RKO (cell line): Measurements from ENCODE around the gene TMEM151A.
"Not testable (repeated sequence)": the region's sequence is repeated elsewhere in the genome, so short reads cannot be mapped to it uniquely, and the experiment has no call there.

Experiments used
- DNase-seq: peaks from one replicate; pipeline ENCODE4 v3.0.0-alpha.2; 2016; ENCODE audit warnings: low spot score

Gene TMEM151A

DNA sequence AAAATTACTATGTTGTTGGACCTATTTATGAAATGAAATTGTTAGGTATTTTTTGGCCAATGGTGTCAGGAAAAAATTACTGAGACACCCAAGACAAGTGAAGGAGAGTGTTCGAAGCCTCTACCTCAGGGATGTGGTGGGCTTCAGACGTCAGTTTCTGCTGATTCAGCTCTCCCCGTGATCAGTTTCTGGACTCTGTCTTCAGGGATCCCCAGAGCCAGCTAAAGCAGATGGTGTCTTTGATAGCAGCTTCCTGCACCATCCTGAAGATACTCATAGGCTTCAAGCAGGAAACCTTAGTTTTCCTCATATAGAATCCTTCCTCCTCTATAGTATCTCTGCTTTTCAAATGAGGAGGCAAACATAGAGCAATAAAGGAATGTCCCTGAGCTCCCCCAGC is 17.8 kb downstream of the TMEM151A start:
- DNase-seq: no peak

DNA sequence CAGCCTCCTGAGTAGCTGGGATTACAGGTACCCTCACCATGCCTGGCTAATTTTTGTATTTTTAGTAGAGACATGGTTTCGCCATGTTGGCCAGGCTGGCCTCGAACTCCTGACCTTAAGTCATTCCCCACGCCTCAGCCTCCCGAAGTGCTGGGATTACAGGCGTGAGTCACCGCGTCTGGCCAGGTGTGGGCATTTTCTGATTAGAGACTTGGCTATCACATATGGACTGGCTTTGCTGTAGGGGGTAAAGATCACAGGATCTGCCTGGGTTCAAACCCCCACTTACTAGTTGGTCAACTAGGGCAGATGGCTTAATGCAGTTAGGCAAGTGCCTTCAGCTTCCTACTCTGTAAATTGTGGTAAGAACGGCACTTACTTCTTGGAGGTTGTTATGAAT is 18.6 kb downstream of the TMEM151A start:
- DNase-seq: no peak

DNA sequence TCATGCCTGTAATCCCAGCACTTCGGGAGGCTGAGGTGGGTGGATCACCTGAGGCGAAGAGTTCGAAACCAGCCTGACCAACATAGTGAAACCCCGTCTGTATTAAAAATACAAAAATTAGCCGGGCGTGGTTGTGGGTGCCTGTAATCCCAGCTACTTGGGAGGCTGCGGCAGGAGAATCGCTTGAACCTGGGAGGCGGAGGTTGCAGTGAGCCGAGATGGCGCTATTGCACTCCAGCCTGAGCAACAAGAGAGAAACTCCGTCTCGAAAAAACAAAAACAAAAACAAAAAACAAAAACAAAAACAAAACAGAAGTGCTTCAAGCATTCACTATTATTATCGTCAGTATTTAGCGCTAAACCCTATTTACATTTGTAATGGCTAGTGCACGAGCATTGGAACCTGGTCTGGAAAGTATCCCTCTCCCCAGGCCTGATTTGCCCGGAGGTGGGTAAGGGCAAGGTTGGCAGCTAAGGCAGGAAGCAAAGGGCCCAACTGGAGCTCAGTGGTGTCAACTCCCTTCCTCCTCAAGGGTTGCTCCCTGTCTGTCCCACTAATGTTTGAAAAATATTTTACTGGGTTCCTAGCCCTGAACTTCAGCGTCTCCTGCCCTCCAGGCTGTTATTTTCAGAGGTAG is 19.2 kb downstream of the TMEM151A start:
- not testable (repeated sequence) for DNase-seq

DNA sequence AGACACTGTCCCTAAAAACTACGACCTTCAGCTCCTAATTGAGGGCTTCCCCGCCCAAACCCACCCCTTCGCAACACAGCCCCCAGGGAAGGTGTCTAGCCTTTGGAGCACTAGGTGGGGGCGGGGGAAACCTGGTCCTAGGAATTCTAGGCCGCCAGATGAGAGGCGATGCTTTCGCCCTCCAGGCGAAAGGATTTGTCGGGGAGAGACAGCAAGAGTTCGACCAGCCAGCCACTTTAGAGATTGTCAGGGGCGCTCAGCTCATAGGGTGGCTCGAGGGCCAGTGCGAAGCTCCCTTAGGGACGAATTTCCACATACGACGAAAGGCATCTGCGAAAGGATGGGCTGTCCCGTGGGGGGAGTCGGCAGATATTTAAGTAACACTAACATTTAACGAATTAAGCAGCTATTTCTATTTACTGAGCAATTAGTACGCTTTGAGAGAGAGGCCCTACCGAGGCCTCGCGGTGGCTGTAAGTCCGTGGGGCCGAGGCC is 19.8 kb downstream of the TMEM151A start:
- no peak for DNase-seq

DNA sequence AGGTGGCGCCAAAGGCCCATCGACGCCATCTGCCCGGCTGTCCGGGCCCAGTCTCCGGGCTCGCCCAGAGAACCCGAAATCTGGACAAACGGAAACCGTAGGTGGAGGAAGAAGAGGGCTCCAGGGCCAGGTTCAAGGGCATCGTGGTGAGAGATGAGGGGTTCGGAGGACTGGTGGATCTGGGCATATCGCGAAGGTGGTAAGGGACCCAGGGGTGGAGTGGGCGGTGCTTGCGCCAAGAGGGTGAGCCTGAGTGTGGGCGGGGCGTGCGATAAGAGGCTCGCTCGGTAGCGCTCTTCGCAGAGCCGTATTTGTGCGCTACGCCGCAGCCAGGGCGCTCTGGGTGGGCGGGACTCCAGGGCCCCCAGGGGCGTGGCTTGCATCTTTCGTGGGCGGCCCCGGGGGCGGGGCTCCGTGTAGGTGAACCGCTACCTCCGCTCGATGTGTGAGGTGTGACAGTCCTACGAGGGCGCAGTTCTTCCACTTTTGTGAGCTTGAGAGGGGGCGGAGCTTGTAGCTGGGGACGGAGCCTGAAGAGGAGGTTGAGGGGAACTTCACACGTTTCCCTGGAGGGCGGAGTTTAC is 20.4 kb downstream of the TMEM151A start:
- peak; percentile 93 for DNase-seq

DNA sequence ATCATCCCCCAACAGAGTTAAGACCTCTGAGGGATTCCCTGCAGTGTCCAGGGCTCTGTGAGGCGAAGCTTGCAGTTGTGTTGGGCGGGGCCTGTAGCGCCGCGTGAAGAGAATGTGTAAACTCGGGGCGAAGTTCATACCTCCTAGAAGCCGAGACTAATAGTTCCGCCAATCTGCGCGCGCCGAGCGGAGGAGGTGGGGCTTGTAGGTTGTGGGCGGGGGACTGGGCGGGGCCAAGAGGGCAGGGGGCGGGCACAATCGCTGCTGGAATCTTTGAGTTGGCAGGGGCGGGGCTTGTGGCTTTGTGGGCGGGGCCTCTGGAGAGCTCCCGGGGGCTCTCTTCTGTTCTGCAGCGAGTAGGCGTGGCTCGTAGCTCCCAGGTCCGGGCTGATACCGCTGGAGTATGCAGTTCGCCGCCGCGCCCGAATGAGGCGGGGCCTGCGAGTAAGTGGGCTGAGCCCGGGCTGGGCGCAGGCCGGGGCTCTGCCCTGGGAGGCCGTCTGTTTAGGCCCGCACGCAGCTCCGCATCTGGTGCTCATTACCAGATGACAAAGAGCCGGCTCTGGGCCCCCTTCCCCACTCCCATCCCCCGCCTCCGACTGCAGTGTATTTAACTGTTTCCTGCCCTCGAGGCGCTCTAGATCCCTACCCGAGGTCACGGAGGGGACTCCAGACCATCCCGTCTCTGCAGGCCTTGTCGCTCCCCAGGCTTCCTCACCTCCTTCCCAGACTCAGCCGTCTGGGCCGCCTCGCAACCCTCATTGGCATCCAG is 21.0 kb downstream of the TMEM151A start:
- DNase-seq: peak; percentile 97

DNA sequence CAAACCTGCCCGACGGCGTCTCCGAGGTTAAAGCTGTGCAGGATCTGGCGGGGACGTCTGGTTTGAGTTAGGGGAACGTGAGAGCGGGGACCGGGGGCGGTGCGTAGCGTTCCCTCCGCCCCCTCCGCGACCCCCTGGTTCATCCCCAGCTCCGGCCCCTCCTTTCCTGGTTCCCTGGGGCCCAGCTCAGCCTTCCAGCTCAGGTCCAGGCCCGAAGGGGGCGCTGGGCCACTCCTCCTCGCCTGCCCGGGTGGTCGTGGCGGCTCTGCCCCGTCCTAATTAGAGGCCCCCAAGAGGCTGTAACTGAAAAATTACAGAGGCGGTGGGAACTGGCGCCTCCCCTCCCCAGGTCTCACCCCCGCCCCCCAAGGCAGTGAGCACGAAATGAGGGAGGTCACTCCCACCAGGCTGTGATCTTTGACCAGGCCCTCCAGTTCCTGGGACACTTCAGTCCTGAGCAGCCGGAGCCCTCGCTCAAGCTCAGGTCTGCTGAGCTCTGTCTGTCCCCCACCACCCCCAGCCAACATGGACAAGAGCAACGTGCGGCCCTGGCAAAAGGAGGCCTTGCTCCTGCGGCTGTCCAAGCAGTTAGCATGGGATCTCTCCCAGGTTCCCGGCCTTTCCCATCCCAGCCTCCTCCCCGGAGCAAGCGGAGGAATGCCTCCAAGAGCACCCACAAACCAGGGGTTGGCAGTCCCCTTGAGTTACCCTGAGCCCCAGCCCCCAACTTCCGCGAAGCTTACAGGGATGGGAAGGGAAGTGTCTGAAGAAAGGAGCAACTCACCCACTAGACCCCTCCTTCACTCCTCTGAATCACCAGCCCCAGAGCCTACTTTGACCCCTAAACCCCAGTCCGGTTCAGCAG is 21.9 kb downstream of the TMEM151A start:
- DNase-seq: no peak

DNA sequence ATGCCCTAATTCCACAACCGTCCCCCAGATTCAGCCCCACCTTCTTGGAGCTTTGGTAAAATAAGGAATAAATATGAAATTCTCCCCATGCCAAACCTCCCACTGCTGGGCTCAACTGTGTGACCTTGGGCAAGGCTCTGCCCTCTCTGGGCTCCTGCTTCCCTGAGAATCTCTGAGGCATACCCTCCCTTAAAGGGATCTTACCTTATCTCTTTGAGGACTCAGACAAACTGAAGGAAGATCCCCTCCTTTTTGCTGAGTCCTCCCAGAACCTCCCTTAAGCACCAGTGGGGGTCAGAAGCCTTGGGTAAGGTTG is 22.4 kb downstream of the TMEM151A start:
- no peak for DNase-seq

DNA sequence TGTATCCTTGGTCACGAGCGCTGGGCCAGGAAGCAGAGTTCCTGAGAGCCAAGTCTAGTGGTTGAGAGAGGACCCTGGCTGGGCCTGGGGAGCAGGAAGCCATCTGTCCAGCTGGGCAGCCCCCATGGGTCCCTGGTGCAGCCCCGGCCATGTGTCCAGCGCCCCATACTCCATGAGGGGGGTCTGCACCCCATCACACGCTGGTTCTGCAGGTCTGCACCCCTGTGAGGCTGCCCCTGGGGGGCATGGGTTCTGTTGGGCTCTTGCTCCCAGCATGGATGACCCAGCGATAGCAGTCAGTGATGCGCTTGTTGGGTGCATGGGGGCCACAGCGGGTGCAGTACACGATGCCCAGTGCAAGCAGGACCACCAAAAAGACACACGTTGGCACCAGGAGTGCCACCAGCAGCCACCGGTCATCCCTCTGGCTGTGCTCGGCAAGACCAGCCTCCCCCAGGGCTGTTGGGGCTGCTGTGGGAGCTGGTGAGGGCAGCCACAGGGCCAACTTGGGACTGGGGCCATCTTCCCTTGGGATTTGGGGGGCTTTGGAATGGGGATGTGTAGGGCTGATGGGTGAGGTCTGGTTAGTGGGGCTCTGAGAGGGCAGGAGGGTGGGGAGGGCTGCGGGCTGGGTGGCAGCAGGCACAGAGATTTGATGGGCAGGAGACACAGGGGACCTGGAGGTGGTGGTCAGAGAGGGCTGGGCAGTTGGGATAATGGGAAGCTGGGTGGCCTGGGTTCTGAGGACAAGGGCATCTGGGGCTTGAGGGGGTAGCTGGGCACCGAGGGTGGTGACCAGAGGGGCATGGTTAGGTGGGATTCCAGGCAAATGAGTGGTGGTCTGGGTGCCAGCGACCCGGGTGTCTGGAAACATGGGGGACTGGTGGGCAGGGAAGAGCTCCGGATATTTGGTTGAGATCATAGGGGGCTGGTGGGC is 23.1 kb downstream of the TMEM151A start:
- no peak for DNase-seq

DNA sequence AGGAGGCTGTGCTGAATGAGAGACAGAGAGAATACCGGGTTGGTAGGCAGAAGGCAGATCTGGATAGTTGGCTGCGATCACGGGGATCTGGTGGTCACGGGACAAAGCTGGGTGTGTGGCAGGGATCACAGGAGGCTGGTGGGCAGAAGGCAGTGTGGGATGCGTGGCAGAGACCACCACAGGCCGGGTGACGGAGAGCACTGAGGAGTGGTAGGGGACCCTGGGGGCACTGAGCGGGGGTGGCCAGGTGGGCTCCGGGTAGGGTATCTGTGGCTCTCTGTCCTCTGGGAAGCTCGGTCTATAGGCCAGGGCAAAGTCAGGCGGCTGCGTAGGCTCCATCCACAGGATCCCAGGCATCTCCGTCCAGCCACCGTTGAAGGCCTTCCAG is 23.8 kb downstream of the TMEM151A start:
- DNase-seq: no peak

DNA sequence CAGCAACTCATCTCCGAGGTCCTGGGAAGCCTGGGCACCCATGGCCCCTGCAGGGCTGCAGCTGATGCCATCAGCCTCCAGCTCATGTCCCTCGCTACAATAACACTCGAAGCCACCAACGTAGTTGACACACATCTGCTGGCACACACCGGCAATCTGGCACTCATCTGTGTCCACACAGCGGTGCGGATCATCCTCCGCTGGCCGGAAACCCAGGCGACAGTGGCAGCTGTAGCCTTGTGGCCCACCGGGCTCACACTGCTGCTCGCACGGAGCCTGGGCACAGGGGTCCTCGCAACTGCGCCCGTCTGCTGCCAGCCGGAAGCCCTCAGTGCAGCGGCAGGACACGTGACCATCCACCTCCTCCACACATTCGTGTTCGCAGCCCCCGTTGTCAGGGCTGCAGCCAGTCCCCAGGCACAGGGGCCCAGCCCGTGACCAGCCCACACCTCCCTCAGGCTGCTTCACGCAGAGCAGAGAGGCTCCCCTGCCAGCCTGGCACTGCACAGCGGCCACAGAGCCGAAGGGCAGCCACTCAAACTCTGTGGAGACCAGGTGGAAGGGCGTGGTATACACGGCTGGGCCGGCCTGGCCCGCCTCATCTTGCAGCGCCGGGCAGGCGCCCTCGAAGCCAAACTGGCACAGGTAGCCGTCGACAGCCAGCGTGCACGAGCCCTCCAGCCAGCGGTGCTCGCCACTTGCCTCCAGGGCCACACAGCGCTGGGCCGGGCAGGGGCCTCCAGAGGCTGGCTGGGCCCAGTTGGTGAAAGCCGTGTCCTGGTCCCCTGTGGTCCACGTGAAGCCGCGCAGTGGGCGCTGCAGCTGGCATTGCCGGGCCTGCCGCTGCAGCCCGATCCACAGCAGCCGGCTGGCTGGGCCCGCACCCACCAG is 24.5 kb downstream of the TMEM151A start:
- no peak for DNase-seq

DNA sequence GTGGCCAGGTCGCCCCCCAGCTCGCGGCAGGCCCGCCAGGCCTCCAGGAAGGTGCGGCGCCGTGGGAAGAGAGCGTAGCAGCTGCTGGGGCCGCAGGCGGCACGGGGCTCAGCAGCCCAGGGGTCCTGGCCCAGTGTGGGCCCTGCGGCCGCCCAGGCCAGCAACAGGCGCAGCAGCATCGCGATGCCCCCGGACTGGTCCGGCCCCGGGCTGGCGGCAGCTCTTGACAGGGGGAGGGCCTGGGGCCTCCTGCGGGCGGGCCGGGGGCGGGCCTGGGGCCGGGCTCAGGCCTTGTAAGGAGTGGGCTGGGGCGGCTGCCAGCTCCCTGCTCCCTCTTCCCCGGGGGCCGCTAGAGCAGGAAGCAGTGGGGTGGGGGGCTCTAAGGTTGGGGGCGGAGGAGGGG is 25.2 kb downstream of the TMEM151A start, which contains the start of gene CD248:
Gene CD248 (minus strand): TSS at position 196 of the 403 bp plus-strand sequence. CDS start 17 bp downstream, at position 179.
- no peak for DNase-seq

DNA sequence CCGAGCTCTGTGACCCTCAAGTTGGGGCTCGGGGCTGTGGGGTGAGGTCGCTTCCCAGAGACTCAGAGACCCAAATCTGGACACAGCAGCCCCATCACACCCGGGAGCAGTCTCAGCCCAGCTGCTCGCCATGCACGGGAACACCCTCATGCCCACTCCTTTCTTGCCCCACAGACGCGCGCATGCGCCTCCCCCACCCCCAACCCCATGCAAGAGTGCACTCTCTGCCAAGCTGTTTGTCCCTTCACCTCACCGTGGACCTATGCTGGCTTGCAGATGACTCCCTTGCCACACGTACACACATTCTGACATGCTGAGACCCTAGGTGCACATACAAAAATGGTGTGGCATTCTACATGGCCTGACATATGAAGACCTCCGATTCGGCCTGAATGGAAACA is 25.6 kb downstream of the TMEM151A start:
- no peak for DNase-seq

DNA sequence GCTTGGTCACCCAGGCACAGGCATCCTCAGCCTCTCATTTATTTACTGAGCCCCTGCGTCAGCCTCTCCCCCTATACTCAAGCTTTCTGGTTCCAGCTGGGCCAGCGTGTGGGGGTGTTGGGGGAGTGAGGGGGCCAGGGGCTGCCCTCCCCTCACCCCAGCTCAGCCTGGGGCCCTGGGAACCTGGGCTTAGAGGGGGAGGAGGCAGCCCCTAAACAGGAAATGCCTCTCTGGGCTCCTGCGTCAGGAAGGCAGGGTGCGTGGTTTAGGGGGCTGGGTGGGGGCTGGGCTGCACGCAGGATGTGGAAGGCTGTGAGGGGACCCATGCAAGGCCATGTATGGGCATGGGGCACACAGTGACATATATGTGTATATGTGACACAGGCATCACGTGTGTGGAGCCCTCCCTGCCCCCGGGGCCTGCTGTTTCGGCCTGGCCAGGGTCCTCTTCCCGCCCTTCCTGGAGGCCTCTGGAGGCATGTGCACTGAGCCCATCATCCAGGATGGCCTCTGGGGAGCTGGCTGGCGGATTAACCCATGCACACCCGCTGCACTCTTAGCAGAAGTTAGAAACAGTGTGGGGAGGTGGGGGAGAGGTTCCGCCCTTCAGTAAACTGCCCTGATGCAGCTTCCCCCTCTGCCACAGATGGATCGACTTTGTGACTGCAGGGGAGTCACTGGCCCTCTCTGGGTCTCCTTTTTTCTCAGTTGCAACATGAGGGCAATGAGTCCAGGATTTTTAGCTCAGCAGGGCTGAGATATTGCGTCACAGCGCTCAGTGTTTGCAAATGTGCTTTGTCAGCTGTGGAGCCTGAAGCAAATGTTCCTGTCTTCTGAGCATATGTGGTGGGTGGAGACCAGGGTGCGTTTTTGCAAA is 26.3 kb downstream of the TMEM151A start:
- no peak for DNase-seq

DNA sequence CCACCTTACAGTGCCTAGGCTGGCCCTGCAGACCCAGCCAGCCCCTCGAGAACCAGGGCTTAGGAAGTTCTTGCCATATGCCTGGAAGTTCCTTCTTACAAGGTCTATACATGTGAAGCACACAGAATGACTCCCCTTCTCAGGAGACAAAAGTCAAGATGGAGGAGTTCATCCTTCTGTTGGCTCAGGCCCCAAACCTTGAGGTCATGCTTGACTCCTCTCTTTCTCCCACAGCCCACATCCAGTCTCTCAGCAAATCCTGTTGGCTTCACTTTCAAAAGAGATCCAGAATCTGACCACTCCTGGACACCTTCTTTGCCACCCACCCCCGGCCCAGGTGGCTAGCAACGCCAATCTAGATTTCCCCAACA is 26.9 kb downstream of the TMEM151A start:
- DNase-seq: no peak

DNA sequence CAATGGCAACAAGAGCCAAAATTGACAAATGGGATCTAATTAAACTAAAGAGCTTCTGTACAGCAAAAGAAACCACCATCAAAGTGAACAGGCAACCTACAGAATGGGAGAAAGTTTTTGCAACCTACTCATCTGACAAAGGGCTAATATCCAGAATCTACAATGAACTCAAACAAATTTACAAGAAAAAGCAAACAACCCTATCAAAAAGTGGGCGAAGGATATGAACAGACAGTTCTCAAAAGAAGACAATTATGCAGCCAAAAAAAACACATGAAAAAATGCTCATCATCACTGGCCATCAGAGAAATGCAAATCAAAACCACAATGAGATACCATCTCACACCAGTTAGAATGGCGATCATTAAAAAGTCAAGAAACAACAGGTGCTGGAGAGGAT is 28.6 kb downstream of the TMEM151A start:
- DNase-seq: not testable (repeated sequence)

DNA sequence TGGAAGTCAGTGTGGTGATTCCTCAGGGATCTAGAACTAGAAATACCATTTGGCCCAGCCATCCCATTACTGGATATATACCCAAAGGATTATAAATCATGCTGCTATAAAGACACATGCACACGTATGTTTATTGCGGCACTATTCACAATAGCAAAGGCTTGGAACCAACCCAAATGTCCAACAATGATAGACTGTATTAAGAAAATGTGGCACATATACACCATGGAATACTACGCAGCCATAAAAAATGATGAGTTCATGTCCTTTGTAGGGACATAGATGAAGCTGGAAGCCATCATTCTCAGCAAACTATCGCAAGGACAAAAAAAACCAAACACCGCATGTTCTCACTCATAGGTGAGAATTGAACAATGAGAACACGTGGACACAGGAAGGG is 29.1 kb downstream of the TMEM151A start:
- DNase-seq: not testable (repeated sequence)

DNA sequence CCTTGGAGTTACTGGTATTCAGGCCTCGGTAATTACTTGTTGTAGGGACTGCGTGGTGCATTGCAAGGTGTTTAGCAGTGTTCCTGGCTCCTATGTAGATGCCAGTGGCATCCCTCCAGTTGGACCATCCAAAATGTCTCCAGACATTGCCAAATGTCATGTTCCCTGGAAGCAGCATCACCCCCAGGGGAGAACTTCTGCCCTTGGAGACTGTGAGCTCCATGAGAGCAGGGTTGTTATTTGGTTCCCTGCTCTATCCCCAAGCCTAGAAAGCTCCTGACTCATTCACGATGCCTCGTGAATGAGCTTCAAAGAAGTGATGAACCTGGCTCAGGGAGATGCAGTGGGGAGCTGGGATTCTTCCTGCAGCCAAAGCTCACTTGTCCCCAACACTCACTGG is 29.9 kb downstream of the TMEM151A start:
- DNase-seq: no peak

DNA sequence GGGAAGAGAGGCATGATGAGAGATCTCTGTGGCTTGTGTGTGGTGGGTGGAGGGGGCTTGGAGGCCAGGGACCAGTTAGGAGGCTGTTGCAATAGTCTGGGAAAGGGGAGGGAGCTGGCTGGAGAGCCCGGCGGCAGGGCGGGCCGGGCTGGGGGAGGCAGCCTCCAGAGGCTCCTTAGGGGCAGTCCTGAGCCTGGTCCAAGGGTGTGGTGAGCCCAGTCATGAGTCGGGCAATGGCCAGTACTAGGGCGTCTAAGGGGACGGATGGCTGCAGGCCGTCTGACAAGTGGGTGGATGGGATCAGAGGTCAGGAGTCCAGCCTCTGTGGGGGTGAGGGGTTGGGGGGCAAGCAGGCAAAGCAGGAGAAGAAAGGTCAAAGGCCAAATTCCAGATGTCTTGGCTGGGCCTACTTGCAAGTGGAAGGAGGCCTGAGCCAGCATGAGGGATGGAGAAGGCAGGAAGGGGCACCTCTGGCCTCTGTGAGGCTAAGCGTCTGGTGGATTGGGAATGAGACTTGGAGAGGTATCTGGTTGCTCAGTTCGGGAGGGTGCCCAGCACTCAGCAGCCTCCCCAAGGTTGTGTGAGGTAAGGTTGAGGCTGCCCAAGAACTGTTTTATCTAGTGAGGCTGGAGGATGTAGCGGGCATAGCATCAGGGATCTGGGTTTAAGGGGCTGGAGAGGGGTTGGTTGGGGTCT is 31.2 kb downstream of the TMEM151A start:
- DNase-seq: no peak
